GM12878 (cell line): ENCODE measurements around the gene ANKRD16. TPM values are rescaled to one million over a fixed set of nuclear protein-coding genes. Genes with fewer than 3 reads are reported as not detected.

Experiments
- ATAC-seq: fragments of 200-7000 bp; cut with Tn5 transposase; 3 replicates; pipeline ENCODE4 v1.9.1; 2020; ENCODE audit warnings: mild to moderate bottlenecking, moderate library complexity
- BruUV-seq: library from RNA; stranded (reverse); fragments of 400-500 nt; replicated peaks from 2 replicates; lab custom pipeline; 2021; lab: Mats Ljungman, UMichigan
- CTCF ChIA-PET: fragments of 300-600 bp; sonication (Branson Sonifier 250); formaldehyde crosslinking; extraction: SDS; loops from one replicate; lab custom pipeline; 2021; ENCODE audit warnings: inconsistent platforms; lab: Yijun Ruan, JAX
- POLR2A ChIA-PET: fragments of 350-600 bp; formaldehyde crosslinking; extraction: SDS; loops from one replicate; lab custom pipeline; 2021; ENCODE audit warnings: inconsistent platforms; lab: Charles Lee
- RAD21 ChIA-PET: fragments of 300-600 bp; sonication (Branson Sonifier 250); formaldehyde crosslinking; loops from one replicate; lab custom pipeline; 2023; ENCODE audit warnings: antibody characterized with exemption; ENCODE audit not compliant: unreplicated experiment; lab: Charles Lee
- SMC1A ChIA-PET: fragments of 300-600 bp; sonication (Branson Sonifier 250); formaldehyde crosslinking; loops from one replicate; lab custom pipeline; 2023; ENCODE audit not compliant: unreplicated experiment, uncharacterized antibody; lab: Charles Lee
- DNase-seq: peaks from one replicate; pipeline ENCODE4 v3.0.0-alpha.2; 2011; ENCODE audit warnings: low read depth, low spot score
- FAIRE-seq: peaks from 3 replicates; lab custom pipeline; 2011; peaks lifted over from hg19 to GRCh38; lab: Jason Lieb, UNC
- H2AFZ ChIP-seq: 2 replicates; pipeline ENCODE4 v1.6.0; 2011; ENCODE audit warnings: low read depth, low read length, control low read depth; ENCODE audit not compliant: control insufficient read depth
- H3K27ac ChIP-seq: 2 replicates; pipeline ENCODE4 v1.5.1; 2011; ENCODE audit warnings: control low read depth; ENCODE audit not compliant: control insufficient read depth, insufficient read depth
- H3K27me3 ChIP-seq, 2 experiments: replicated peaks in 1 of 2; 2 replicates each; pipeline versions ENCODE4 v1.6.0 to v1.6.1; 2011; ENCODE audit warnings: low read length in 1 of 2; ENCODE audit not compliant: control insufficient read depth in 2 of 2, insufficient read depth in 2 of 2
- H3K36me3 ChIP-seq, 2 experiments: 2 replicates each; pipeline ENCODE4 v1.5.1; 2011; ENCODE audit warnings: low read length in 1 of 2; ENCODE audit not compliant: control insufficient read depth in 2 of 2, insufficient read depth in 2 of 2
- H3K4me1 ChIP-seq: 2 replicates; pipeline ENCODE4 v1.6.1; 2011; ENCODE audit warnings: mild to moderate bottlenecking, low read length, moderate library complexity, mixed read lengths; ENCODE audit not compliant: control insufficient read depth, insufficient read depth
- H3K4me2 ChIP-seq: 2 replicates; pipeline ENCODE4 v1.6.0; 2011; ENCODE audit warnings: control low read depth; ENCODE audit not compliant: control insufficient read depth, insufficient read depth
- H3K4me3 ChIP-seq: fragments of 200-600 bp; sonication (generic); 2 replicates; pipeline ENCODE4 v1.5.1; 2016
- H3K79me2 ChIP-seq: 2 replicates; pipeline ENCODE4 v1.6.0; 2011; ENCODE audit warnings: low read length; ENCODE audit not compliant: control insufficient read depth, insufficient read depth
- H3K9ac ChIP-seq: 2 replicates; pipeline ENCODE4 v1.8.0; 2011; ENCODE audit warnings: low read length, control low read depth, mixed read lengths; ENCODE audit not compliant: control insufficient read depth, insufficient read depth
- H3K9me3 ChIP-seq: replicated peaks from 3 replicates; pipeline ENCODE4 v1.5.1; 2011; ENCODE audit warnings: mild to moderate bottlenecking, low read length; ENCODE audit not compliant: control insufficient read depth, insufficient read depth
- H4K20me1 ChIP-seq: 2 replicates; pipeline ENCODE4 v1.6.0; 2011; ENCODE audit not compliant: control insufficient read depth, insufficient read depth
- ATF7 ChIP-seq: fragments of 450-650 bp; IDR thresholded peaks from 2 replicates; pipeline ENCODE4 v1.6.1; 2016; ENCODE audit warnings: low read depth, mild to moderate bottlenecking
- BACH1 ChIP-seq: fragments of 450-650 bp; IDR thresholded peaks from 2 replicates; pipeline ENCODE4 v1.6.1; 2017; ENCODE audit warnings: mild to moderate bottlenecking, borderline replicate concordance
- CBX5 ChIP-seq: sonication (generic); IDR thresholded peaks from 2 replicates; pipeline ENCODE4 v1.6.1; 2016; ENCODE audit warnings: low read depth, moderate library complexity, mild to moderate bottlenecking, inconsistent platforms
- EGR1 ChIP-seq, 2 experiments: IDR thresholded peaks; 1 replicate in 1 of 2; 2 replicates in 1 of 2; pipeline ENCODE4 v1.6.1; 2011 to 2012; ENCODE audit warnings: low read depth in 2 of 2, low read length in 2 of 2, borderline replicate concordance in 1 of 2, mild to moderate bottlenecking in 1 of 2, moderate library complexity in 1 of 2
- EZH2 ChIP-seq: IDR thresholded peaks from 2 replicates; pipeline ENCODE4 v1.6.1; 2012; ENCODE audit warnings: low read depth, mild to moderate bottlenecking, control low read depth, inconsistent platforms, low read length, borderline replicate concordance; ENCODE audit not compliant: control insufficient read depth
- GATAD2B ChIP-seq: fragments of 450-650 bp; conservative IDR thresholded peaks from 2 replicates; pipeline ENCODE4 v1.6.1; 2017; ENCODE audit warnings: low read depth, mild to moderate bottlenecking, moderate library complexity
- HDGF ChIP-seq: fragments of 450-650 bp; IDR thresholded peaks from 2 replicates; pipeline ENCODE4 v1.6.1; 2016; ENCODE audit warnings: antibody characterized with exemption
- JUND ChIP-seq: IDR thresholded peaks from 2 replicates; pipeline ENCODE4 v1.6.1; 2012; ENCODE audit warnings: low read depth, mild to moderate bottlenecking, low read length, improper control_type of control experiment, moderate library complexity
- KLF5 ChIP-seq: fragments of 450-650 bp; IDR thresholded peaks from 2 replicates; pipeline ENCODE4 v1.6.1; 2014; ENCODE audit warnings: mild to moderate bottlenecking; ENCODE audit not compliant: partially characterized antibody
- POLR2A ChIP-seq: IDR thresholded peaks from 2 replicates; pipeline ENCODE4 v1.6.1; 2011; ENCODE audit warnings: low read depth, mild to moderate bottlenecking, low read length
- POLR2AphosphoS2 ChIP-seq: IDR thresholded peaks from 2 replicates; pipeline ENCODE4 v1.6.1; 2011; ENCODE audit warnings: low read depth, mild to moderate bottlenecking, low read length, improper control_type of control experiment, moderate library complexity
- SMAD1 ChIP-seq: fragments of 450-650 bp; IDR thresholded peaks from 2 replicates; pipeline ENCODE4 v1.6.1; 2018; ENCODE audit warnings: mild to moderate bottlenecking, low read depth; ENCODE audit not compliant: partially characterized antibody
- SMARCA5 ChIP-seq: fragments of 450-650 bp; IDR thresholded peaks from 2 replicates; pipeline ENCODE4 v1.6.1; 2017; ENCODE audit warnings: mild to moderate bottlenecking
- SP1 ChIP-seq: IDR thresholded peaks from one replicate; pipeline ENCODE4 v1.6.1; 2011; ENCODE audit warnings: low read depth, low read length
- SREBF2 ChIP-seq: IDR thresholded peaks from 2 replicates; pipeline ENCODE4 v1.6.1; 2012; ENCODE audit warnings: mild to moderate bottlenecking, low read length
- TAF1 ChIP-seq: IDR thresholded peaks from 2 replicates; pipeline ENCODE4 v1.6.1; 2011; ENCODE audit warnings: mild to moderate bottlenecking, low read depth, low read length, borderline replicate concordance
- ZNF207 ChIP-seq: fragments of 450-650 bp; IDR thresholded peaks from 2 replicates; pipeline ENCODE4 v1.6.1; 2014; ENCODE audit warnings: antibody characterized with exemption, mild to moderate bottlenecking, borderline replicate concordance
- WGBS: methylation state at CpG from one replicate; pipeline ENCODE4 v1.1.6; 2016; ENCODE audit warnings: low lambda C conversion rate; ENCODE audit not compliant: insufficient replicate concordance, insufficient coverage; ENCODE audit errors: missing lambda C conversion rate; 5-methylcytosine and 5-hydroxymethylcytosine counted together
- in situ Hi-C: fragments of 300-500 bp; cut with MboI; formaldehyde crosslinking; loops from 9 replicates; pipeline ENCODE4 v1.14.3; 2018; ENCODE audit warnings: mixed read lengths
- intact Hi-C: fragments of 100-400 bp; cut with micrococcal nuclease; formaldehyde crosslinking; loops from one replicate; pipeline ENCODE4 v1.14.2; 2022; ENCODE audit not compliant: unreplicated experiment
- polyA plus RNA-seq, 11 experiments: library from polyadenylated mRNA; depleted of rRNA in 4 of 11; unstranded in 6 of 11; stranded (reverse) in 5 of 11; fragments of >200 nt; fragmentation: Nextera tagmentation in 4 of 11; fragmentation: Illumina TruSeq in 1 of 11; extraction: Ambion mirVana in 4 of 11; extraction: Trizol in 1 of 11; gene quantifications; 1 replicate in 1 of 11; 2 replicates in 10 of 11; pipeline versions ENCODE4 v1.2.1 to v1.2.3, GENCODE V29; 2011 to 2016; ENCODE audit warnings: inconsistent platforms in 2 of 11, missing spikeins in 2 of 11, low read depth in 1 of 11
- total RNA-seq, 4 experiments: library from RNA; depleted of rRNA in 3 of 4; stranded (reverse); fragments of >200 nt in 3 of 4; fragmentation: Illumina TruSeq in 1 of 4; extraction: Trizol in 1 of 4; gene quantifications; 2 replicates each; pipeline versions ENCODE4 v1.2.1 to v1.2.3, GENCODE V29; 2013 to 2021
- TF ChIP-seq, protein P1 (sequence below): fragments of 150-350 bp; IDR thresholded peaks from 2 replicates; pipeline ENCODE4 v1.6.1; 2014; ENCODE audit warnings: mild to moderate bottlenecking, low read depth, low read length
- TF ChIP-seq, protein P2 (sequence below), 3 experiments: IDR thresholded peaks in 2 of 3; conservative IDR thresholded peaks in 1 of 3; 2 replicates each; pipeline ENCODE4 v1.5.1; 2011; ENCODE audit warnings: low read depth in 3 of 3, low read length in 3 of 3, mild to moderate bottlenecking in 3 of 3, control low read depth in 2 of 3, moderate library complexity in 2 of 3, inconsistent platforms in 1 of 3, mixed read lengths in 1 of 3; ENCODE audit not compliant: control insufficient read depth in 2 of 3, insufficient read depth in 1 of 3; ENCODE audit errors: extremely low read depth in 1 of 3

The ANKRD16 gene
- total and polyA plus RNA-seq, 10 of the 15 experiments (the other 5 are each of a cell fraction or from before 2014, with no cell fraction given), result 0.57 to 13.6 (median 4.4) TPM

DNA sequence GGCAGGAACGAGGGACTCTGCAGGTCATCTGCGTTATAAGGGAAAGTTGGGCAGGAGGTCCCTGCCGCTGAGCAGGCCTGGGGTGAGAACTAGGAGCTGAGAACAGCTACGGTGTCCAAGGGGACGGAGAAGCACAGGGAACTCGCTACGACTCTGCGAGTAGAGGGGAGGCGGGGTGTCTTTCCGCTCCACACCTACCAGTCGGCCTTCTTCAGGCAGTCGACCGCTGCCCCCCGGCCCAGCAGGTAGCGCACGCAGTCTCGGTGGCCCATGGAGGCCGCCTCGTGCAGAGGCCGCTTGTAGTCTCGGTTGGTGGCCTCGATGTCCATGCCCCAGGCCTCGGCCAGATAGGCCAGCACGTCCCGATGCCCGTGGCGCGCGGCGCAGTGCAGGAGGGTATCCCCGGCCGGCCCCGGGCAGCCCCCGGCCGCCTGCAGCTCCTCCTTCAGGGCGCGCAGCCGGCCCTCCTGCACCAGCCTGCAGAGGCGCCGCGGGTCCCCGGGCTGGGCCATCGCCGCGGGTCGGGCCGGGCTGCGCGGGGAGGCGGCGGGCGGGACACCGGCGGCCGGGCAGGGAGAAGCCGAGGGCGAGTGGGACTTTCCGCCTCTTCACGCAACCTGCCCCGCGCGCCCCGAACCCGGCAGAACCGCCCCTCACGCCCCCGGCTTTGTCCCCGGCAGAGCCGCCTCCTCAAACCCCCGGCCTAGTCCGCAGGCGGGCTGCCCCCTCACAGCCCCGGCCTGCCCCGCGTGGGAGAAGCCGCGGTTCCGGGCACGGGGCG is 660 bp downstream of the ANKRD16 start:
- WGBS, result 2% methylated on average over 42 of the region's 80 CpGs
- SMC1A ChIA-PET, result interaction anchor here (0.8 to 3.6 kb wide), 11 partner anchors 15 to 88 kb away, joined by 3 to 24 read pairs (median 6); partner anchors contain the start of gene IL15RA
- no peak for FAIRE-seq
- BruUV-seq, result no TSS peak
- Histone ChIP-seq H3K9ac (peak overlapping the region; percentile 80), H3K9me3 (no peaks in the 10 kb centered on the region), H2AFZ (peak overlapping the region; percentile 93), H3K4me3 (peak overlapping the region; percentile 96), H3K4me1 (peaks cover 12% of the 10 kb centered on the region), H3K27ac (peak overlapping the region; percentile 68), H3K79me2 (peaks cover 45% of the 10 kb centered on the region), H3K36me3 (peaks cover 0 to 7% of the 10 kb centered on the region in 2 experiments; a peak in 2 of 4 replicates), H3K4me2 (peak overlapping the region; percentile 92), H3K27me3 (no peaks in the 10 kb centered on the region), H4K20me1 (no peaks in the 10 kb centered on the region)
- intact Hi-C loops (no loop called here), in situ Hi-C loops (no loop called here)
- no peak for TF ChIP-seq JUND
- TF ChIP-seq HDGF, result 0 out of 2 replicates have a peak, but pooled peaks have one; percentile 45
- no peak for TF ChIP-seq ATF7
- no peak for TF ChIP-seq CBX5
- TF ChIP-seq ZNF207, result no peak
- TF ChIP-seq SP1, result no peak
- TF ChIP-seq BACH1, result peak; percentile 19; the same call in 1 of the 2 replicates
- TF ChIP-seq SMARCA5, result 0 out of 2 replicates have a peak, but pooled peaks have one; percentile 58
- TF ChIP-seq SMAD1, result no peak
- TF ChIP-seq KLF5, result no peak
- TF ChIP-seq, protein P1, sequence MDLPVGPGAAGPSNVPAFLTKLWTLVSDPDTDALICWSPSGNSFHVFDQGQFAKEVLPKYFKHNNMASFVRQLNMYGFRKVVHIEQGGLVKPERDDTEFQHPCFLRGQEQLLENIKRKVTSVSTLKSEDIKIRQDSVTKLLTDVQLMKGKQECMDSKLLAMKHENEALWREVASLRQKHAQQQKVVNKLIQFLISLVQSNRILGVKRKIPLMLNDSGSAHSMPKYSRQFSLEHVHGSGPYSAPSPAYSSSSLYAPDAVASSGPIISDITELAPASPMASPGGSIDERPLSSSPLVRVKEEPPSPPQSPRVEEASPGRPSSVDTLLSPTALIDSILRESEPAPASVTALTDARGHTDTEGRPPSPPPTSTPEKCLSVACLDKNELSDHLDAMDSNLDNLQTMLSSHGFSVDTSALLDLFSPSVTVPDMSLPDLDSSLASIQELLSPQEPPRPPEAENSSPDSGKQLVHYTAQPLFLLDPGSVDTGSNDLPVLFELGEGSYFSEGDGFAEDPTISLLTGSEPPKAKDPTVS, result no peak
- TF ChIP-seq TAF1, result 0 out of 2 replicates have a peak, but pooled peaks have one; percentile 29
- TF ChIP-seq POLR2A, result peak; percentile 60; the same call in 1 of the 2 replicates
- no peak for TF ChIP-seq POLR2AphosphoS2
- TF ChIP-seq EGR1 (IDR thresholded peaks at IDR 0.05; ENCODE audit: borderline replicate concordance in 1 of 2, low read depth in 2 of 2, low read length in 2 of 2), result peak in 1 of 2 experiments; percentile 82; a peak in 2 of 3 replicates
- no peak for TF ChIP-seq EZH2
- TF ChIP-seq, protein P2, sequence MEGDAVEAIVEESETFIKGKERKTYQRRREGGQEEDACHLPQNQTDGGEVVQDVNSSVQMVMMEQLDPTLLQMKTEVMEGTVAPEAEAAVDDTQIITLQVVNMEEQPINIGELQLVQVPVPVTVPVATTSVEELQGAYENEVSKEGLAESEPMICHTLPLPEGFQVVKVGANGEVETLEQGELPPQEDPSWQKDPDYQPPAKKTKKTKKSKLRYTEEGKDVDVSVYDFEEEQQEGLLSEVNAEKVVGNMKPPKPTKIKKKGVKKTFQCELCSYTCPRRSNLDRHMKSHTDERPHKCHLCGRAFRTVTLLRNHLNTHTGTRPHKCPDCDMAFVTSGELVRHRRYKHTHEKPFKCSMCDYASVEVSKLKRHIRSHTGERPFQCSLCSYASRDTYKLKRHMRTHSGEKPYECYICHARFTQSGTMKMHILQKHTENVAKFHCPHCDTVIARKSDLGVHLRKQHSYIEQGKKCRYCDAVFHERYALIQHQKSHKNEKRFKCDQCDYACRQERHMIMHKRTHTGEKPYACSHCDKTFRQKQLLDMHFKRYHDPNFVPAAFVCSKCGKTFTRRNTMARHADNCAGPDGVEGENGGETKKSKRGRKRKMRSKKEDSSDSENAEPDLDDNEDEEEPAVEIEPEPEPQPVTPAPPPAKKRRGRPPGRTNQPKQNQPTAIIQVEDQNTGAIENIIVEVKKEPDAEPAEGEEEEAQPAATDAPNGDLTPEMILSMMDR (IDR thresholded peaks at IDR 0.05 in 2 of 3, conservative IDR thresholded peaks at IDR 0.05 in 1 of 3; ENCODE audit: control insufficient read depth in 2 of 3, extremely low read depth in 1 of 3, insufficient read depth in 1 of 3, low read depth in 3 of 3, low read length in 3 of 3), result peak in 1 of 3 experiments; percentile 3; a peak in 1 of 6 replicates
- TF ChIP-seq SREBF2, result no peak
- peak; percentile 19; the same call in 1 of the 2 replicates for TF ChIP-seq GATAD2B
- RAD21 ChIA-PET, result interaction anchor here (0.5 to 5.6 kb wide), 19 partner anchors 15 to 446 kb away, joined by 3 to 29 read pairs (median 5); partner anchors contain the start of genes GDI2 and IL15RA
- peak; percentile 63 for ATAC-seq
- POLR2A ChIA-PET, result interaction anchor here (0.5 to 3.2 kb wide), 22 partner anchors 9 to 1986 kb away, joined by 3 to 25 read pairs (median 4); partner anchors contain the start of genes GDI2 and IL15RA
- CTCF ChIA-PET, result interaction anchor here (0.6 to 4.9 kb wide), 11 partner anchors 11 to 526 kb away, joined by 3 to 24 read pairs (median 4); no protein-coding TSS in a partner anchor
- DNase-seq, result no peak
